K562 (cell line): ENCODE results near the gene ACP4. TPM values are rescaled to one million over a fixed set of nuclear protein-coding genes. Genes with fewer than 3 reads are reported as not detected.
"Not testable (repeated sequence)": the region's sequence is repeated elsewhere in the genome, so short reads cannot be mapped to it uniquely, and the experiment has no call there.

Source experiments
- ATAC-seq: fragments of 200-7000 bp; cut with Tn5 transposase; 3 replicates; pipeline ENCODE4 v1.9.1; 2020; ENCODE audit warnings: moderate library complexity
- BruUV-seq: library from RNA; stranded (reverse); fragments of 400-500 nt; replicated peaks from 2 replicates; lab custom pipeline; 2021; lab: Mats Ljungman, UMichigan
- CTCF ChIA-PET: fragments of 300-600 bp; formaldehyde crosslinking; extraction: SDS; loops from one replicate; lab custom pipeline; 2021; ENCODE audit warnings: low intra/inter-chr PET ratio; lab: Yijun Ruan, JAX
- POLR2A ChIA-PET: fragments of 300-600, 350-650 bp; sonication (Branson Sonifier 250); formaldehyde crosslinking; extraction: SDS; loops from one replicate; lab custom pipeline; 2021; ENCODE audit warnings: antibody characterized with exemption, inconsistent platforms; lab: Yijun Ruan, JAX
- DNase-seq, 4 experiments: peaks; one replicate each; pipeline versions ENCODE4 v3.0.0 to v3.0.0-alpha.2; 2011 to 2018; ENCODE audit warnings: low spot score in 3 of 4, mixed read lengths in 3 of 4; ENCODE audit errors: extremely low read depth in 1 of 4
- FAIRE-seq: peaks from 2 replicates; lab custom pipeline; 2011; peaks lifted over from hg19 to GRCh38; lab: Jason Lieb, UNC
- H2AFZ ChIP-seq: 2 replicates; pipeline ENCODE4 v1.6.0; 2011; ENCODE audit warnings: low read depth, low read length, control low read depth, inconsistent platforms
- H3K27ac ChIP-seq: fragments of 200-600 bp; 3 replicates; pipeline ENCODE4 v1.8.0; 2011; ENCODE audit warnings: low read depth, mild to moderate bottlenecking, control low read depth, inconsistent platforms, low read length, moderate library complexity, mixed read lengths; ENCODE audit errors: extremely low read depth
- H3K27me3 ChIP-seq, 2 experiments: fragments of 300-600 bp in 1 of 2; 2 replicates in 1 of 2; 3 replicates in 1 of 2; pipeline versions ENCODE4 v1.6.0 to v1.8.0; 2011; ENCODE audit warnings: inconsistent platforms in 2 of 2, low read length in 2 of 2, mild to moderate bottlenecking in 1 of 2, mixed read lengths in 1 of 2, moderate library complexity in 1 of 2; ENCODE audit not compliant: control insufficient read depth in 2 of 2, insufficient read depth in 2 of 2
- H3K36me3 ChIP-seq: fragments of 300-600 bp; 3 replicates; pipeline ENCODE4 v1.8.0; 2011; ENCODE audit warnings: mild to moderate bottlenecking, low read length, inconsistent platforms; ENCODE audit not compliant: control insufficient read depth, insufficient read depth
- H3K4me1 ChIP-seq, 2 experiments: fragments of 200-600 bp in 1 of 2; replicated peaks in 1 of 2; 2 replicates in 1 of 2; 3 replicates in 1 of 2; pipeline versions ENCODE4 v1.5.1 to v1.8.0; 2011; ENCODE audit warnings: inconsistent platforms in 2 of 2, low read length in 2 of 2, mild to moderate bottlenecking in 1 of 2, mixed read lengths in 1 of 2, moderate library complexity in 1 of 2; ENCODE audit not compliant: control insufficient read depth in 2 of 2, insufficient read depth in 2 of 2
- H3K4me2 ChIP-seq: 2 replicates; pipeline ENCODE4 v1.6.1; 2011; ENCODE audit warnings: low read length, control low read depth, inconsistent platforms, mixed read lengths; ENCODE audit not compliant: insufficient read depth
- H3K4me3 ChIP-seq: fragments of 200-600 bp; sonication (generic), shearing (Covaris generic); 2 replicates; pipeline ENCODE4 v1.5.1; 2016; ENCODE audit warnings: control low read depth, inconsistent platforms
- H3K79me2 ChIP-seq: fragments of 200-600 bp; 3 replicates; pipeline ENCODE4 v1.8.0; 2011; ENCODE audit warnings: low read length, inconsistent platforms; ENCODE audit not compliant: control insufficient read depth, insufficient read depth
- H3K9ac ChIP-seq, 2 experiments: 2 replicates each; pipeline versions ENCODE4 v1.6.0 to v1.6.1; 2011; ENCODE audit warnings: low read depth in 2 of 2, low read length in 2 of 2, control low read depth in 1 of 2, inconsistent platforms in 1 of 2, mild to moderate bottlenecking in 1 of 2, mixed read lengths in 1 of 2; ENCODE audit not compliant: insufficient read depth in 1 of 2
- H3K9me1 ChIP-seq: one replicate; pipeline ENCODE4 v1.6.0; 2011; ENCODE audit warnings: inconsistent platforms, mild to moderate bottlenecking, low read length, moderate library complexity; ENCODE audit not compliant: control insufficient read depth, insufficient read depth
- H3K9me3 ChIP-seq: replicated peaks from 2 replicates; pipeline ENCODE4 v1.5.1; 2011; ENCODE audit warnings: low read depth, low read length, inconsistent platforms; ENCODE audit not compliant: control insufficient read depth, insufficient read depth
- H4K20me1 ChIP-seq: replicated peaks from 2 replicates; pipeline ENCODE4 v1.6.1; 2011; ENCODE audit warnings: low read length, inconsistent platforms, mixed read lengths; ENCODE audit not compliant: control insufficient read depth, insufficient read depth
- CHD1 ChIP-seq: fragments of 200-600 bp; sonication (generic); IDR thresholded peaks from one replicate; pipeline ENCODE4 v1.6.1; 2012; ENCODE audit warnings: mild to moderate bottlenecking, moderate library complexity, low read length, inconsistent platforms
- CREM ChIP-seq: IDR thresholded peaks from 2 replicates; pipeline ENCODE4 v1.6.1; 2014; ENCODE audit warnings: antibody characterized with exemption, low read depth
- ELF1 ChIP-seq: fragments of 200-800 bp; sonication (Bioruptor generic); IDR thresholded peaks from 2 replicates; pipeline ENCODE4 v1.6.1; 2016; ENCODE audit warnings: missing genetic modification characterization, missing compliant biosample characterization
- ETS2 ChIP-seq: IDR thresholded peaks from 2 replicates; pipeline ENCODE4 v1.6.1; 2016; ENCODE audit warnings: borderline replicate concordance, missing genetic modification characterization, mild to moderate bottlenecking, moderate library complexity, missing compliant biosample characterization; ENCODE audit not compliant: poor library complexity, severe bottlenecking
- HNRNPH1 ChIP-seq: fragments of 200-400 bp; formaldehyde crosslinking; optimal IDR thresholded peaks from 2 replicates; pipeline ENCODE3; 2017; ENCODE audit warnings: low read depth, mild to moderate bottlenecking, low read length, moderate library complexity
- KHSRP ChIP-seq: fragments of 450-650 bp; IDR thresholded peaks from 2 replicates; pipeline ENCODE4 v1.6.1; 2017
- MCM7 ChIP-seq, 2 experiments: fragments of 450-650 bp; IDR thresholded peaks; 2 replicates each; pipeline ENCODE4 v1.6.1; 2016 to 2018
- POLR2B ChIP-seq: fragments of 450-650 bp; IDR thresholded peaks from 2 replicates; pipeline ENCODE4 v1.6.1; 2018; ENCODE audit warnings: low read depth; ENCODE audit not compliant: partially characterized antibody
- RBM22 ChIP-seq: fragments of 200-400 bp; formaldehyde crosslinking; IDR thresholded peaks from 2 replicates; pipeline ENCODE4 v1.6.1; 2018; ENCODE audit warnings: low read length, low read depth; ENCODE audit not compliant: poor library complexity, severe bottlenecking
- ZNF184 ChIP-seq: sonication (generic); formaldehyde crosslinking; IDR thresholded peaks from 2 replicates; pipeline ENCODE4 v1.5.0; 2020; ENCODE audit warnings: missing genetic modification reagents
- ZNF57 ChIP-seq: fragments of 450-650 bp; formaldehyde crosslinking; IDR thresholded peaks from 2 replicates; pipeline ENCODE4 v1.4.0; 2020; ENCODE audit warnings: mild to moderate bottlenecking, moderate library complexity
- WGBS: fragments of 100-300 bp; shearing (Covaris generic); methylation state at CpG from one replicate; pipeline ENCODE4 v1.1.6; 2016; ENCODE audit warnings: low coverage, mixed read lengths; ENCODE audit not compliant: insufficient coverage; ENCODE audit errors: missing lambda C conversion rate; 5-methylcytosine and 5-hydroxymethylcytosine counted together
- in situ Hi-C: fragments of 300-500 bp; cut with MboI; formaldehyde crosslinking; loops from 4 replicates; pipeline ENCODE4 v1.15.0; 2018; ENCODE audit warnings: inconsistent platforms, mixed read lengths
- intact Hi-C: fragments of 100-400 bp; cut with micrococcal nuclease; formaldehyde crosslinking; loops from 2 replicates; pipeline ENCODE4 v1.14.2; 2022
- polyA plus RNA-seq, 8 experiments: library from polyadenylated mRNA; depleted of rRNA in 4 of 8; stranded (reverse) in 5 of 8; unstranded in 3 of 8; fragments of >200 nt; fragmentation: Nextera tagmentation in 2 of 8; fragmentation: Illumina TruSeq in 1 of 8; extraction: Ambion mirVana in 2 of 8; extraction: Trizol in 1 of 8; gene quantifications; 2 replicates each; pipeline versions ENCODE4 v1.2.1 to v1.2.3, GENCODE V29; 2011 to 2014; ENCODE audit warnings: inconsistent platforms in 1 of 8, missing spikeins in 1 of 8
- total RNA-seq, 7 experiments: library from RNA; depleted of rRNA in 6 of 7; stranded (reverse); fragments of >200 nt in 6 of 7; fragmentation: Illumina TruSeq in 2 of 7; extraction: Trizol in 2 of 7; gene quantifications; 2 replicates each; pipeline versions ENCODE4 v1.2.1 to v1.2.3, GENCODE V29; 2011 to 2021; ENCODE audit warnings: low replicate concordance in 1 of 7

Gene ACP4
- total and polyA plus RNA-seq, 9 of the 15 experiments (the other 6 are each of a cell fraction or from before 2014, with no cell fraction given): not detected

DNA sequence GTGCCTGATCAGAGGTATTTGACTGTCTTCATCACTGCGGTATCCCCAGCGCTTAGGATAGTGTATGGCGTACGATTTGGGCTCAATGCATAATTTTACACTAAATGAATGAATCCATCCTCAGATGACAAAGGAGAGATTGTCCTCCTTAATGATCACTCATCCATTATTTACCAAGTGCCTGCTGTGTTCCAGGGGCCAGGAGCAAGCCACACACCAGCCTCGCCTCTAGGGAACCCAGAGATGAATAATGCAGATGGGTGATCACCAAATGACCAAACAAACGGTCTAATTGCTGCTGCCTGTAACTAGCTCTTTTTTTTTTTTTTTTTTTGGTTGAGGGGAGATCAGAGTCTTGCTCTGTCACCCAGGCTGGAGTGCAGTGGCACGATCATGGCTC lies 25.8 kb upstream of the ACP4 start:
- no peaks in the 10 kb centered on the region for H3K9me3 ChIP-seq
- H3K4me3 ChIP-seq: no peak overlapping the region
- intact Hi-C loops (no loop called here), in situ Hi-C loops (no loop called here)
- DNase-seq: no peak
- 72% methylated on average over 7 of the region's 7 CpGs for WGBS
- no peaks in the 10 kb centered on the region for H3K27me3 ChIP-seq
- no peak overlapping the region for H3K27ac ChIP-seq
- no peak overlapping the region for H3K9ac ChIP-seq
- H2AFZ ChIP-seq: no peak overlapping the region
- no peaks in the 10 kb centered on the region for H4K20me1 ChIP-seq
- no peak for FAIRE-seq
- POLR2A ChIA-PET: interaction anchor here (1.2 kb wide), 1 partner anchor 40 kb away, joined by 3 read pairs; no protein-coding TSS in a partner anchor
- H3K4me1 ChIP-seq: peaks cover 4 to 24% of the 10 kb centered on the region in 2 experiments
- H3K4me2 ChIP-seq: no peak overlapping the region
- no peak for ATAC-seq
- TF ChIP-seq ZNF184 (CRISPR knock-in tag): no peak
- no peak for TF ChIP-seq ETS2 (tag)
- TF ChIP-seq RBM22: no peak
- TF ChIP-seq KHSRP: no peak
- no peak for TF ChIP-seq HNRNPH1
- TF ChIP-seq ELF1 (tag): no peak
- no peak for TF ChIP-seq MCM7 (IDR thresholded peaks at IDR 0.05)
- no peak for TF ChIP-seq POLR2B
- no peak for TF ChIP-seq CHD1
- no peak for TF ChIP-seq CREM
- no peak for TF ChIP-seq ZNF57 (CRISPR knock-in tag)
- no peaks in the 10 kb centered on the region for H3K9me1 ChIP-seq
- no TSS peak for BruUV-seq
- no peaks in the 10 kb centered on the region for H3K79me2 ChIP-seq
- H3K36me3 ChIP-seq: no peaks in the 10 kb centered on the region
- CTCF ChIA-PET: no interaction called here

DNA sequence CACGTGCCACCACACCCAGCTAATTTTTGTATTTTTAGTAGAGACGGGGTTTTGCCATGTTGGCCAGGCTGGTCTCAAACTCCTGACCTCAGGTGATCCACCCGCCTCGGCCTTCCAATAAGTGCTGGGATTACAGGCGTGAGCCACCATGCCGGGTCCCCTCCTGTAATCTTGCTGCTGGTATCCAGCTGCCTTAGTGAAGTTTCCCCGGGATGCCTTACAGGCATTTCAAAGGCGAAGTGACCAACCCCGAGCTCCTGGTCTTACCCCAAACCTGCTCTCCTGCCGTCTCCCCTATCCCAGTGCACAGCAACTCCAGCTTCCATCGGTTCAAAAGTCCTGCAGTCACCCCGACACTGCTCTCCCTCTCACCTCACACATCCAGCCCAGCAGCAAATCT lies 23.5 kb upstream of the ACP4 start:
- POLR2A ChIA-PET: interaction anchor here (0.6 kb wide), 1 partner anchor 57 kb away, joined by 3 read pairs; the partner anchor contains the start of gene KLK1
- H3K4me2 ChIP-seq, H3K9me1 ChIP-seq, BruUV-seq, H3K36me3 ChIP-seq, intact Hi-C loops, DNase-seq, H3K4me3 ChIP-seq, H3K9ac ChIP-seq, ATAC-seq, H3K79me2 ChIP-seq, in situ Hi-C loops, H2AFZ ChIP-seq, FAIRE-seq, H3K27me3 ChIP-seq, H4K20me1 ChIP-seq, CTCF ChIA-PET, H3K27ac ChIP-seq, H3K9me3 ChIP-seq: not testable (repeated sequence)
- peaks cover 11 to 18% of the 10 kb centered on the region in 2 experiments for H3K4me1 ChIP-seq
- WGBS: 80% methylated on average over 8 of the region's 12 CpGs
